Measurements from ENCODE around the gene CHIT1. TPM values are rescaled to one million over a fixed set of nuclear protein-coding genes. Genes with fewer than 3 reads are reported as not detected.
A peak's percentile ranks its signal among the peaks of the same experiment; 100 is the strongest.
"Not testable (repeated sequence)": the region's sequence is repeated elsewhere in the genome, so short reads cannot be mapped to it uniquely, and the experiment has no call there.

Gene CHIT1
- total and polyA plus RNA-seq, 8 donors = 0.09 to 3.0 (median 0.24) TPM; not detected in 1

GRCh38 chr1:203251466-203251865 is 22.0 kb upstream of the CHIT1 start:
- H3K4me1 ChIP-seq = no peaks in the 10 kb centered on the region
- H3K4me3 ChIP-seq = no peak overlapping the region
- H3K9me3 ChIP-seq = no peaks in the 10 kb centered on the region
- no peak overlapping the region for H3K27ac ChIP-seq
- intact Hi-C loops (cut with DNase I) = no loop called here
- DNase-seq (no peak), ATAC-seq (no peak)
- no peaks in the 10 kb centered on the region for H3K36me3 ChIP-seq
- H3K27me3 ChIP-seq = peaks cover 0 to 26% of the 10 kb centered on the region in 2 donors
- TF ChIP-seq CTCF (IDR thresholded peaks at IDR 0.05) = no peak

GRCh38 chr1:203250911-203251310 is 21.4 kb upstream of the CHIT1 start:
- Histone ChIP-seq H3K27ac (no peak overlapping the region), H3K4me1 (no peaks in the 10 kb centered on the region), H3K27me3 (peaks cover 0 to 24% of the 10 kb centered on the region in 2 donors), H3K9me3 (no peaks in the 10 kb centered on the region), H3K4me3 (no peak overlapping the region), H3K36me3 (no peaks in the 10 kb centered on the region)
- ATAC-seq (no peak), DNase-seq (no peak)
- TF ChIP-seq CTCF (IDR thresholded peaks at IDR 0.05) = no peak
- intact Hi-C loops (cut with DNase I) = no loop called here

DNA sequence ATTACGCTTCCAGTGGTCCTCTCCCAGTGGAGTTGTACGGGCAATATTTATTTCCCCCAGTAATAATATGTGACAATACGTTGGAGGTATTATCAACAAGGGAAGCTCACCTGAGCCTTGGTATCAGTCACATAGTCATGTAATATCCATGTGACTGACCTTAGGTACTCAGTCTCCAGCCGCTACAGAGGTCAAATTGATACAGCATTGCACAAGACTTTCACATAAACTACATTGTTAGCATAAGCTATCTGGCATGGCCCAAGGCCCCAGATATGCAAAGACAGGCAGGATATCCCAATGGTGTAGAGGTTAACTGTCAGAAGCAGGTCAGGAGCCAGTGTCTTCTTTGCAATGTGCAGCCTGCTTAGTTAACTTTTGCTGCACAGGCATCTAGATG is 15.3 kb upstream of the CHIT1 start:
- ATAC-seq (no peak), DNase-seq (no peak)
- peaks cover 0 to 9% of the 10 kb centered on the region in 2 donors for H3K27me3 ChIP-seq
- intact Hi-C loops (cut with DNase I) = no loop called here
- H3K9me3 ChIP-seq = no peaks in the 10 kb centered on the region
- H3K4me3 ChIP-seq = no peak overlapping the region
- TF ChIP-seq CTCF (IDR thresholded peaks at IDR 0.05) = no peak
- H3K36me3 ChIP-seq = no peaks in the 10 kb centered on the region
- H3K4me1 ChIP-seq = no peaks in the 10 kb centered on the region
- no peak overlapping the region for H3K27ac ChIP-seq

GRCh38 chr1:203241708-203242107 is 12.2 kb upstream of the CHIT1 start:
- H3K9me3 ChIP-seq; H3K4me3 ChIP-seq; H3K4me1 ChIP-seq; ATAC-seq; H3K27me3 ChIP-seq; intact Hi-C loops (cut with DNase I); H3K36me3 ChIP-seq; DNase-seq; H3K27ac ChIP-seq: not testable (repeated sequence)

GRCh38 chr1:203239526-203240305 is 10.2 kb upstream of the CHIT1 start:
- no peak for TF ChIP-seq CTCF (IDR thresholded peaks at IDR 0.05)
- intact Hi-C loops (cut with DNase I) = no loop called here
- peak; percentile 22 for ATAC-seq
- Histone ChIP-seq H3K9me3 (peaks cover 0 to 16% of the 10 kb centered on the region in 2 donors), H3K4me3 (no peak overlapping the region), H3K36me3 (no peaks in the 10 kb centered on the region), H3K27ac (no peak overlapping the region), H3K4me1 (no peaks in the 10 kb centered on the region), H3K27me3 (no peaks in the 10 kb centered on the region)
- no peak for DNase-seq

GRCh38 chr1:203239081-203239480 is 9.6 kb upstream of the CHIT1 start:
- no peak overlapping the region for H3K4me3 ChIP-seq
- H3K27ac ChIP-seq = no peak overlapping the region
- peaks cover 0 to 20% of the 10 kb centered on the region in 2 donors for H3K9me3 ChIP-seq
- no peak for TF ChIP-seq CTCF (IDR thresholded peaks at IDR 0.05)
- H3K36me3 ChIP-seq = no peaks in the 10 kb centered on the region
- H3K27me3 ChIP-seq = no peaks in the 10 kb centered on the region
- intact Hi-C loops (cut with DNase I) = no loop called here
- H3K4me1 ChIP-seq = no peaks in the 10 kb centered on the region
- ATAC-seq (no peak), DNase-seq (no peak)
